GM19043 (cell line): ENCODE data around the gene SLIT2.

Source experiments
- ATAC-seq: cut with Tn5 transposase; IDR thresholded peaks from one replicate; pipeline ENCODE4 v1.9.1; 2021; ENCODE audit warnings: low read depth; ENCODE audit not compliant: unreplicated experiment

SLIT2 gene

DNA sequence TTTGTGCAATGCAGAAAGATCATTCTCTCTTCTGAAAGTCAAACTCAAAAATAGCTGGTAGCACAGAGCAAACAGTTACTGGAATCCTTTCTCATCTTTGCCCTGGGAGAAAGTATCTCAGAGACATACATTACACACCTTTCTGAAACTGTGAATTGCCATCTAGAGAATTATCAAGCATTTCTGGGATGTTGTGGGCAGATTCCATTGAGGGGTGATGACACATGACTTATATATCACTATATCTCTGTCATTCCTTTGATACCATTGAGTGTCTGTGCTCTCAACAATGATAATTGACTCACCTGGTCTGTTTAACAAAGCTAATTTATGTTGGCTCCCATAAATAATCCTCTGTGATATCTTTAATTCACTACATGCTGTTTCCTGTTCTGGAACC, 13.0 kb downstream of the SLIT2 start:
- ATAC-seq: no peak

DNA sequence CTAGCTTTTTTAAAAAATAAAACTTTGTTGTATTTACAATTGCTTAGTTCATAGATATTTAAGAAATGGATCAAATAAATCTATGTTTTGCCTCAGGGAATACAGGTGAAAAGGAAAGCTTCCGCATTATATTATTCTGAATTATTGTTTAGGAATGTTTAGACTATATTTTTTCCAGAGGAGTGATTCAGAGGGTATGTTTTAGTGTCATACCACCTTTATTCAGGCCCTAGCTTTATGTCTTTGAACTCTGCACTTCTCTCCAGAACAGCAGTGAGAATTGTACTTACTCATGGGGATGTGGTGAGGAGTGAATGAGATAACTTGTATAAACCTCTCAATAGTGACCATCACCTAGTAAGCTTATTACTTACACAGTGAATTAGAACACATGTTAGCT, 14.0 kb downstream of the SLIT2 start:
- ATAC-seq: no peak

DNA sequence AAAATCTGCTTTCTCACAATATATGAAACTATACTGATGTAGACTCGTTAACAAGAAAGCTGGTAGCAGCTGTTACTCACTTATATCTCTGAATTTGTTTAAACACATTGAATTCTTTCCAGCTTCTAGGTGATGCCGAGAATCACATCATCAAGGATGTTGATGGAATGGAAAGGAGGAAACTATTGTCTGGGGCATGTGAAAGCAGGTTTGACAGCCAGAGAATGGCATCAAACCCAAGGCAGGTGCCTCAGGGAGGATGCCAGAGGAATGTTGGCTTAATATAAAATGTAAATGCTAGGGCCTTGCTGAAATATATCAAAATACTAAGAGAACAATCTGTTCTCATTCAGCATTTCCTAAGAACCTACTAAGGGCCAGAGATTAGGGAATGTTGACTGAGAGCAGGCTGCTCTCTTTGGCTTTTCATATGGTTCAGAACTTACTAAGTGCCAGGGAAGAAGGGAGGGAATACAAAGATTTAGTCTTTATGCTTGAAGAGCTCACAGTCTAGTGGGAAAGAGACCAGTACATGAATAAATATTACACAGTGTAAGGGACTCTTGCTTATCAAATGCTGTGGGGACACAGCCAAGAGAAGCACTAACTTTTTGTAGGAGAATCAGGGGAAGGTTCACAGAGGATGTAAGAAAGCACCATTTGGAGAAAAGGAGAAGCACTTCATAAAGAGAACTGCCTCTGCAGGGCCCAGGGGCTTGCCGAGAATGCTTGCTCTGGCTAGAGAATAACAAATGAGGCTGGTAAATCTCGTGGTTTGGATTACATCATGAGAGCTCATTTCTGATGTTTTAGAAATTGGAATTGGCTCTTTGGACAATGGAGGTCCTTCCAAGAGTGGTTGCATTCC, 14.7 kb downstream of the SLIT2 start:
- ATAC-seq: no peak

DNA sequence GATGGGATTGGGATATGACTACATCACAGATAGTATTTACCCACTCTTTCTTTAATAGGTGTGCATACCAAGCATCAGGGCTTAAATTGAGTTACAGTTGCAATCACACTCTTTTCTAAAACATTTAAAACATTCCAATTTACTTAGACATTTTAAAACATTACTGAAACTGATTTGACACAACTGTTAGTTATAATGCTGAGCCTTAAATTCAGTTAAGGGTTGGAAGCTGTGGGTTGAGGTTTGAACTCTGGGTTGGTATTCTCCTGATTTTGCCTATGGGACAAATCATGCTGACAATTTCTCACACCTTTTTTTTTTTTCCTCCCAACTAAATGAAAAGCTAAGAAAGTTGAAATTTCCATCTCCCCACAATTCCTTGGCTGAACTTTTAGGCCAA, 16.3 kb downstream of the SLIT2 start:
- no peak for ATAC-seq

DNA sequence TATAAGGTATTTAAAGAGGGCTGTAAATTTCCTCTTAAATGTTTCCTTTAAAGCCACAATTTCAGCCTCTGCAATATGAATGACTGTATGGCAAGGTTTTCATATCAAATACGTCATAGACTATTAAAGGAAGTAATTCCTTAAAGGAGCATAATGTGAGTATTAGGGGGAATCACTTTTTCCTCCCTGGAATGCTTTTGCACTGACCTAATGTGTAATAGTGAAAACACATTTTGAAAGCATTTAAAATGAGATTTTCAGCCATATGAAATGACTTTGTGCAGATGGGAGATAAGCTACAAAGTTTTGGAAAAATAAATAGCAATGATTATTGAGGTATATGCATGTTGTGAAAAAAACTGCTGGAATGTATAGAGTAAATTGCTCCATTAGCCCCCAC, 17.6 kb downstream of the SLIT2 start:
- no peak for ATAC-seq

DNA sequence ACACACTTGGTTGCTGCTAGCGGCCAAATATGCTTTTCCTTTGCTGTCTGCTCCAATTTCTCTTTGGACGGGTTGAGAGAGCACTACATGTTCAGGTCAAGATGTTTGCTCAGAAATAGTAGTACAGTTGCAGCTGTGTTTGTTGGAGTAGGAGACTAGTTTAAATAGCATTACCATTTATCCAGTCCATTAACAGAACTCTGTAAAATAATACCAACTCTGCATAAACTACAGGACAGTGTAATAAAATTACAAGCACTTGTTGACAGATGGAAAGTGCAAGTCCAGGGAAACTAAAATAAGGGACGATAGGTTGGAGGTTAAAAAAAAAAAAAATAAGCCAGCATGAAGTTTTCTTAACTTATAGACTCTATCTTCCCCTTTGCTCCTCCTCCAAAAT, 20.2 kb downstream of the SLIT2 start:
- ATAC-seq: no peak

DNA sequence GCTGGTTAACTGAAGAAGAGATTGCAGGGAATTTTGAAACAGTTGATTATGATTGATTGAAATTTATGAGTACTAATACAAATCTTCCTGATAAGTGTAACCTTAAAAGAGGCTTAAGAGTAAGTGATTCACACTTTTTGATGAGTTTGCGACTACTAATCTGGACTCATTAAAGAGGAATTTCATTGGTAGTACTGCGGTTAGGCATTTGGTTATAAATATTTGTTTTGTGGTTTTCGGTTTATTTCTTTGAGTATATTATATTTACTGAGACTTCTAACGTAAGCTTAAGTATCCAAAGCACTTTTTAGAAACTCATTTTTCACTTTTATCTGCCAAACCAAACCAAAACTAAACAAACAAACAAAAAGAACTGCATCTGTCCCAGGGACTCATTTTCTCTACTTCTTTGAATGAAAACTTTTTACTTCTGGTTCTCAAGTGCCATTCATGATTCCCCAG, 20.7 kb downstream of the SLIT2 start:
- no peak for ATAC-seq

DNA sequence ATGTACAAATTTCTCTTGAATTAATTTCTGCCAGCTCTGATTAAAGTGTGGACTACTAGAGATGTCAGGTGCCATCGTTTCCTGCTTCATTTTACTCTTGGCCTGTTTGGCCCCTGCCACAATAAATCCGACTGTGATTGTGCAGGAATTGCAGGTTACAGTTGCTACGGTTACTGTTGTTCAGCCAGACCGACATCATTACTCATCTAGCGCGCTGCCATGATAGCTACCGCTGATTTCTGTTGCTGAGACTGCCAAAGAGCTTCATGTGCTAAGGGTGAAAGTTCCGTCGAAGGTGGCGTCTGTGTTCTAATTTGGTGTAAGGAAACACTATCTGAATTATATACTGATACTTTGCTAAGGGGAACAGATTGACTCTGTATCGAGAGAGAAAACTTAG, 22.1 kb downstream of the SLIT2 start:
- no peak for ATAC-seq

DNA sequence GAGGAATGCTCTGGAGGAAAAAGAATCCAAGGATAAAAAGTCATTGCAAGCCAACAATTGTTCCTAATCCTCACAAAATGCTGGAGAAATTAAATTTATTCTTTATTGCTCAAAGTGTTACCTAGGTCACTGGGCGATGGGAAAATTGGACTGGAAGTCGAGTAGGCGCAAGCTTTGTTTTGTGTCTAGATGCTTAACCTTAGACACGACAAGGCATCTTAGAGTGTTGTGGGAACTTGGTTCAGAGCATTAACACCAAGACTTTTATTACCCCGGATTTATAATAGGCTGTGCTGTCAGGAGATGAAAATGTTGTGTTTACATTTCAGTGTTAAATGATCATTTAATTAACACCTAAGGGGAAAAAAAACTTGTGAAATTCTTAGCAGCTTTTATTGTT, 25.1 kb downstream of the SLIT2 start:
- ATAC-seq: no peak

DNA sequence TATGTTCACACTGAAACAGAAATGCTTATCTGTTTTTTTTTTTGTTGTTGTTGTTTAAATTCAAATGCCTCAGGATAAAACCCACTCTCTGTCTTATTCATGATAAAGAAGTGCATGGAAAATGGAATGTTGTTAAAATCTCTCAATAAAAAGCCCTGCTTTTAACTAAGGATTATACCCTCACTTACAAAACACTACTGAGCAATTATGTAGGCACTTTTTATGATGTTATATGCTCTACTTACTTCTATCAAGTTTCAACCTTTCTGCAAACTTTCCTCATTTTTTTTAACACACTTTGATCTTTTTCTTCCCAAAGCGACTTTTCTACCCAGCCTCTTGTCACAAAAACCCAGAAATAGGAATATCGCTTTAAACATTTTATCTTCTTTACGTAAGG, 26.5 kb downstream of the SLIT2 start:
- ATAC-seq: no peak

DNA sequence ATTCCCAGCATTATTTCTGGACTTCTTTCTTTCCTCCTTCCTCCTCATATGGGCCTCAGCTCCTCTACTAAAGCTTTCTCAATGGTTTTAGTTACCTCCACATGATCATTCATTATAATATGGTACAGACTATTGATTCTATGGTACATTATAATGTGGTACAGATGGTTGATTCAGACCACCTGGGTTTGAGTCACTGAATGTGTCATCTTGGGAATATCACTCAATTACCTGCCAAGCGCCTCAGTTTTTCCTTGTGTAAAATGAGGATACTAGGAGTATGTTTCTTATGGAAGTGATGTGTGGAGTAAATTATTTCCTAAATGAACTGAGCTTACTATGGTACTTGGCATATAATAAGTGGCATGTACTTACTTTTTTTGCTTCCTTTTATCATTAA, 27.7 kb downstream of the SLIT2 start:
- no peak for ATAC-seq

DNA sequence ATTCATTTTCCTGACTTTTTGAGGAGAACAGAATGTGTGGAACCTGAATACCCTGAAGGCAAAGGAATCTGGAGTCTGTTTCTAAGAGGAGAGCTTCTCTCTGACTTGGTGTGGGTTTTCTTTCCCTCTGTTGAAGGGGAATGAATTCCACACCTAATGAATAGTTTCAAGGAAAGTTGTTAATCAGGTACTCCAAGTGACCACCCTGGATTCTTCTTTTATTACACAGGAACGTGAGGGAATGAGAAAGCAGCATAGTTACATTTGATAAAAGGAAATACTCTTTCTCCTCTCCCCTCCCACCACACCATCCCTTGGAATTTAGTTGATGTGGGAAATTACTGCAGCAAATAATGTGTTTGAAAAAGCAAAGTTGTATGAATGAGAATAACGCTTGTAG, 29.7 kb downstream of the SLIT2 start:
- no peak for ATAC-seq

DNA sequence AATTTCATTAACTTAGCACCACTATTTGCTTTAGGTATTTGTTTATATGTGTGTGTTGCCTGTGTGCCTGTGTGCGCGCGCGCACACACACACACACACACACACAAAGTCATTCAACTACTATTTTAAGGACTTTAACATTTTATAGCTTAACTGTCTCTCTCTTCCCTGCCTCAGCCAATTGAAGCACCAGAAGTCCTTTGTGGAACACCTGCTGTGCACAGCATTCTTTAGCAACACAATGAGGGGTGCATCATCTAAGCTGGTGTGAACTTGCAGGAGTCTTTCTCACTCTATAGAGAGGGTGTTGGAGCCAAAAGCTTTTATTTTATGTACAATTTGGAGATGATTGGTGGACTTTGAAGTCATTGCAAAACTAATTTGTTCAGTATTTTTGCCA, 31.3 kb downstream of the SLIT2 start:
- ATAC-seq: no peak

DNA sequence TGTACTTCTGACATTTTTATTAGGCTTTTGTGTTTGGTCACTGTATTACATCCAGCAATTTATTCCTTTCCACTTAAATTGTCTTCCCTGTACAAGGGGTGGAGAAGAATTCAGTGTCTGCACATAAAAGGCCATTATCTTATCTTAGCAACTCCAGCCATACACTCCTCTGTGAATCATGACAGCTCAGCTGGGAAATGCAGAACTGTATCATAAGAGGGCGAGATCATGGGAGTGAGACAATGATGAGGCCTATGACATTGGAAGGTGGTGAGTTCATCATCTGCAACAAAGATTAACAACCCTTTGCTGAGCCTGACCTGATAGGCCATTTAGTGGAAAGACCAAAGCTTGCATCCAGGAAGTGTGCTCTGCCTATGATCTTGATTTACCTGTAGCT, 33.3 kb downstream of the SLIT2 start:
- no peak for ATAC-seq

DNA sequence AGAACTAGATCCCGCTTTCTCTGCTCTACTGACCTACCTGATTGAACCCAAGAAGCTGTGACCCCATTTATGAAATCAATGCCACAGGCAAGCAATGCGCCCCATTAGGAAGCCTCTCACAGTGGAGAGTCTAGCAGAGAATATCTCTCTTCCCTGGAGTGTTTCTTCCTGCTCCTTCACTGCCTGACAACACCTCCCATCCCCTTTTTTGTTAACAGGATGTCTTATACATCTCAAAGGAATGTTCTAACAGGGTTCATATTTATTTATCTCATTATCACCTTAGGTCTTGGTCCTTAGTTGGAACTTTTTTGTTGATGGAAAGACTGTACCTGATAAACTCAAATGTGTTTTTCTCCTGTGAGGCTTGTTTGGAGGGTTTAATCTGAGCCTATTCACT, 35.5 kb downstream of the SLIT2 start:
- no peak for ATAC-seq

DNA sequence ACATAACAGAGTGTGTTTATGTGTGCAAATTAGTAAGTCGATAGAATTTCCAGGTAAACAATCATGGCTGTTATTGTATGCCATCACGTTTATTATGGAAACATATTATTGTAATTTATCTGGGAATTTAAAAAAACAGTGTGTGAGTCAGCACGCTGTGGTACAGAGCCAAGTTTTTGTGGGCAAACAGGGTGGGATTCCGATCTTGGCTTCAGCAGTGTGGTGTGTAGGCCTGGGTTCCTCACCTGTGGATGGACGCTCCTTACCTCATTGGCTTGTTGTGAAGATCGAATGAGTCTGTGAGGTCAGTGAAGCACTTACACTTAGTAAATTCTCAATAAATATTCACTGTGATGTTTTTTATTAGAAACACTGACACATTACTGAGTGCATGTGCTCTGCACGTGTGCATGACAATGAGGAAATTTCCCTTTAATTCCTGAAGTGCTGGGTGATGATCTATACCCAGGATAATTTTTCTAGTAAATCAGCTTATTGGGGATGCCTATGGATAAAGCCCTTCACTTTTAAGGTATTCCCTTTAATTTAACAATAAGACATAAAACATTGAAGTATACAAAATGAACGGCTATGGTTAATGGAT, 36.4 kb downstream of the SLIT2 start:
- ATAC-seq: no peak

DNA sequence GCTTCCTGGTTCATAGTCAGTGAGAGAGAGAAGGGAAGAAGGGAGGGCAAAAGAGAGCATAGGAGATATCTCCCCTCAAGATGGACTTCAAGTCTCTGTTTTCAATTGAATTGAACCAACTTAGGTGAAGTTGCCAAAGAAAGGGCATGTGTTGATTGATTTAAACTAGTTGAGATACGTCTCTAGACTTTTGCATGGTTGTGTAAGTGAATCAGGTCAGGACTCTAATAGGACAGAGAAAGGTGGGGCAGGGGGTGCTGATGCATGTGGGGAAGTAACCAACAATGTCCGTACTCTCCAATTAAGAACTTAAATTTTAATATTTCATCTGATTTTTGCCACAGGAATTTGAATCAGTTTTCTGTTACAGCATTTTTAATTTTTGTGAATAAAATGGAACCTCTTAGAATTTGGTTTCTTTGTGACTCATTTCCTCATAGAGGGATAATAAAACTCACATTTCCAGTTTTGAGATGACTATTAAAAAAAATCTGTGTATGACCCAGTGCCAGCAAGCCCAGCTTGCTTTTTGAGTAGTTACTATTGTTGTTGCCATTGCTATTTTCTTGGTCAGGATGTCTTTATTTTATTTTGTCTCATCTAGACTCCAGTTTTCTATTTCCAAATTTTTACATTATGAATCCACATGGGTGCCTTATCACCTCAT, 37.3 kb downstream of the SLIT2 start:
- ATAC-seq: no peak

DNA sequence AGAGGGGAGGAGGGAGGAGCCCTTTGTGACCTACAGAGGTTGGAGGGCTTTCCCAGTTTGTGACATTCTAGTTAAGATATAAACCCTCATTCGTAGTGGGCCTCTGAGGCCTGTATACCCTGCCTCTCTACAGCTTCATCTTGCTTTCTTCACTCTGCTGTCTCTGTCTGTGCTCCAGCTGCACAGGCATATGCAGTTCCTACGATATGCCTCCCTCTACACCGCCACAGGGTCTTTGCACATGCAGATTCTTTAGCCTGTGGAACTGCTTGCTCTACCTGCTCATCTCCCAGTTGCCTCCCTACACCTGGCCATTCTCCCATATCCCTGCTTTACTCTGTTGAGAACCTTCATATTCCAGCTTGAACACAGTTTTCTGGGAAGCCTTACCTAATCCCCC, 38.1 kb downstream of the SLIT2 start:
- no peak for ATAC-seq

DNA sequence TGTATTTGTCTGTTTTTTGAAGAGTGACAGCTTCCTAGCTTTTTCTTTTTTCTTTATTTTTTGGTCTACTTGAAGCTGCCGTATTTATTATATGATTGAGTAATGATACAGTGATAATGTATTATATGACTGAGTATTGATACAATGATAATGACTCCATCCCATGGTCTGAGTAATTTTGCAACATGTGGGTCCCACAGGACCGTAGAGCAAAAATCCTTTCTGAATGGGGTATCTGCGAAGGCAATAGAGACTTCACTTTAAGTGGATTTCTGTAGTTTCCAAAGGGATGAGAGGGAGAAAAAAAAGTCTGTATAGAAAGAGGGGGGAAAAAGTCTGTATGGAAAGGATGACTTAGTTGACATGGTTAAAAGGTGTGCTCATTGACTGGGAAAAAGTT, 41.0 kb downstream of the SLIT2 start:
- ATAC-seq: no peak

DNA sequence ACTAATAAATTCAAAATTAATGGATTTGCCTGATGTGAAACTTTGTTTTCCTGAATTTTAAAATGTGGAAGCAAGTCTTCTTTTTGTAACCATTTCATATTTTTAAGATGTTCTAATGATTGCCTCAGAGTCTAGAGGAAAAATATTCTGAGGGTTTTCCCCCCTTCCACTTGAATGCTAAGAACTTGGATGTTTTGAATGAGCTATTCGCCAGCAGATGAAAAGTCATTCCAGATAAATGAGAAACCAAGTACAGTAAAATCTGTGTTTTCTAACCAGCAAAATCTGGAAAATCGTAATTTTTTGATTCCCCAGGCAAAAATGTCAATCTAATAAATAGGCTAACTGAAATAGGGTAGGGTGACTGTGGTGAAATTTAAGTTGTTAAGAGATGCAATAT, 45.6 kb downstream of the SLIT2 start:
- no peak for ATAC-seq

DNA sequence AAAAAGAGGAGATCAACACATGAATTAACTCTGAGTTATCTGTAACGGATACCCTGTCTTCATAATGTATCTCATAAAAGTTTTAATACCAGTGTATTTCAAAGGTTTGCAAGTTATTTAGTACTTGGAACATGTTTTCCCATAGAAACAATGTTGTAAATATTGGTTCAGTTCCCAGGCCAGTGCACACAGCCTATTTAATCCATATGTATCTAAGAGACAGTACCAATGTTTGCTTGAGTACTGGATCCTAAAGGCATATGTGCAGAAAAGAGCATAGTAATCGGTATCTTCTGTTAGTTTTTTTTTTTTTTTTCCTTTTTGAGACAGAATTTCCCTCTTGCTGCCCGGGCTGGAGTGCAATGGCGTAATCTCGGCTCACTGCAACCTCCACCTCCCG, 46.1 kb downstream of the SLIT2 start:
- no peak for ATAC-seq

DNA sequence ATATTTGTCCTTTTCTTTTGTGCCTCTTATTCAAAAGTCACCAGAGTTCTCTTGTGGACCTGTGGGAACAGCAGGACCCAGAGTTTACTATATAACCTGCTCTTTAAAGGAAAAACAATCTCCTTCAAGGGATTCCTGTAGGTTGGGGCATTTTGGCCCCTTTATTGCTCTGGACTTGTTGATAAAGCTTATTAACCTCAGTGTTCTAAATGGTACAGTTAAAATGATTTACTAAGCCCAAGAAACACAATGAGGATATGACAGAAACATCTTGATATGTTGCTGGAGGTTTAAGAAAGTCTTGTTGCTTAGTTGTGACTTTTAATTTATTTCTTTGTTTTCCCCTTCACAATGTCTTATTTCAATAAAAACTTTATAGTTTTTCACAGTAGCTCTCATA, 46.8 kb downstream of the SLIT2 start:
- no peak for ATAC-seq
